Ovary (tissue), 3 donors: ENCODE results near the gene PDCD2.

Source experiments
- POLR2A ChIP-seq: fragments of 450-650 bp; IDR thresholded peaks from one replicate; pipeline ENCODE4 v1.6.1; 2017; ENCODE audit warnings: antibody characterized with exemption, mild to moderate bottlenecking, moderate library complexity
- TF ChIP-seq, protein P1 (sequence below), 3 donors: fragments of 450-650 bp in 2 of 3; fragments of 200-600 bp in 1 of 3; IDR thresholded peaks; one replicate each; pipeline versions ENCODE4 v1.5.1 to v1.8.0; 2016 to 2022; ENCODE audit warnings: antibody characterized with exemption in 3 of 3, mild to moderate bottlenecking in 1 of 3
- donor health status: DM: no; HTN: no; CAD: no.

DNA sequence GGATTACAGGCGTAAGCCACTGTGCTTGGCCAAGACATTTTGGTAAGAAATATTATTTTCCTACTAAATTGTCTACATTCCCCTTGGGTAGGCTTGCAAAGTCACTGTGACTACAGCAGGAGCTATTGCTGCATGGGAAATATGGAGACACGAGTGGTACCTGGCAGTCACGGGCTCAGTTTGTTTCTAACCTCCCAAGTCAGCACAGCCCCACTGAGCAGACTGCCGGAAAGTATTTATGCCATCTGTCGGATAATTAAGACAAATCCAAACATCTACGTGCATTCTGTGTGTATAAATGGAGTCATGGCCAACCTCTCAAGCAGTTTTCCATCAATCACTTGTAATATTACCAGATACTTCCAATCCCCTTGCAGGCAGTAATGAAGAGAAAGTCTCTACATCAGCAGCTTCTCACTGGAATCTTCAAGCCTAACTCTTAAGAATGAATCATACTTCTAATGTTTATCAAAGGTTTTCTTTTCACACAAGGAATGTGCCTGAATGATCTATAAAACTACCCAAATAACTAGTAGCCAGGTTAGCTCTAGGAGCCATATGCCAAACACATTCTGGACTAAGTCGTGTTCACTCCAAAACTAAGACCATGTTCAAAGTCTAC, 51.5 kb downstream of the PDCD2 start:
- TF ChIP-seq, protein P1, sequence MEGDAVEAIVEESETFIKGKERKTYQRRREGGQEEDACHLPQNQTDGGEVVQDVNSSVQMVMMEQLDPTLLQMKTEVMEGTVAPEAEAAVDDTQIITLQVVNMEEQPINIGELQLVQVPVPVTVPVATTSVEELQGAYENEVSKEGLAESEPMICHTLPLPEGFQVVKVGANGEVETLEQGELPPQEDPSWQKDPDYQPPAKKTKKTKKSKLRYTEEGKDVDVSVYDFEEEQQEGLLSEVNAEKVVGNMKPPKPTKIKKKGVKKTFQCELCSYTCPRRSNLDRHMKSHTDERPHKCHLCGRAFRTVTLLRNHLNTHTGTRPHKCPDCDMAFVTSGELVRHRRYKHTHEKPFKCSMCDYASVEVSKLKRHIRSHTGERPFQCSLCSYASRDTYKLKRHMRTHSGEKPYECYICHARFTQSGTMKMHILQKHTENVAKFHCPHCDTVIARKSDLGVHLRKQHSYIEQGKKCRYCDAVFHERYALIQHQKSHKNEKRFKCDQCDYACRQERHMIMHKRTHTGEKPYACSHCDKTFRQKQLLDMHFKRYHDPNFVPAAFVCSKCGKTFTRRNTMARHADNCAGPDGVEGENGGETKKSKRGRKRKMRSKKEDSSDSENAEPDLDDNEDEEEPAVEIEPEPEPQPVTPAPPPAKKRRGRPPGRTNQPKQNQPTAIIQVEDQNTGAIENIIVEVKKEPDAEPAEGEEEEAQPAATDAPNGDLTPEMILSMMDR (IDR thresholded peaks at IDR 0.05) = no peak
- TF ChIP-seq POLR2A = no peak
